Mucosa of descending colon (tissue), 3 donors: ENCODE data around the gene HEPHL1. TPM values are rescaled to one million over a fixed set of nuclear protein-coding genes. Genes with fewer than 3 reads are reported as not detected.

Experiments
- ATAC-seq: fragments of 200-7000 bp; cut with Tn5 transposase; one replicate; pipeline ENCODE4 v1.9.1; 2020; ENCODE audit warnings: mild to moderate bottlenecking, moderate library complexity
- DNase-seq, 3 donors: peaks; one replicate each; pipeline ENCODE4 v3.0.0-alpha.2; 2020
- H3K36me3 ChIP-seq: fragments of 200-600 bp; one replicate; pipeline ENCODE4 v1.8.0; 2021; ENCODE audit warnings: low read depth, mild to moderate bottlenecking
- H3K4me1 ChIP-seq: fragments of 200-600 bp; one replicate; pipeline ENCODE4 v1.8.0; 2021; ENCODE audit warnings: low read depth, mild to moderate bottlenecking
- H3K4me3 ChIP-seq: fragments of 200-600 bp; one replicate; pipeline ENCODE4 v1.8.0; 2021; ENCODE audit warnings: mild to moderate bottlenecking
- H3K9me3 ChIP-seq: fragments of 200-600 bp; one replicate; pipeline ENCODE4 v1.8.0; 2021; ENCODE audit warnings: mild to moderate bottlenecking
- intact Hi-C, 2 donors: fragments of 100-400 bp; cut with DNase I in 1 of 2; cut with micrococcal nuclease in 1 of 2; formaldehyde crosslinking; loops; one replicate each; pipeline versions ENCODE4 v1.11.0 to v1.11.1; 2022; cut with DNase I, micrococcal nuclease
- total RNA-seq, 3 donors: library from RNA; stranded (reverse); fragmentation: NEBNext Ultra II Directional in 2 of 3; extraction: Animal tissue kit (Norgen Biotek cat#: 25700) in 2 of 3; gene quantifications; one replicate each; pipeline versions ENCODE4 v1.2.1 to v1.2.4, GENCODE V29; 2021 to 2023
- TF ChIP-seq, protein P1 (sequence below): fragments of 200-600 bp; IDR thresholded peaks from one replicate; pipeline ENCODE4 v1.8.0; 2022; ENCODE audit warnings: antibody characterized with exemption, mild to moderate bottlenecking
- donor health status: DM: no; HTN: no; CAD: no; lungs with moderate emphysema.
- donor health status: DM: no; HTN: no; CAD: no.
- donor health status: DM: no; HTN: yes; CAD: no.

HEPHL1 gene
- total RNA-seq, 3 donors from 2014 or later: 0.06 TPM; not detected in 2

DNA sequence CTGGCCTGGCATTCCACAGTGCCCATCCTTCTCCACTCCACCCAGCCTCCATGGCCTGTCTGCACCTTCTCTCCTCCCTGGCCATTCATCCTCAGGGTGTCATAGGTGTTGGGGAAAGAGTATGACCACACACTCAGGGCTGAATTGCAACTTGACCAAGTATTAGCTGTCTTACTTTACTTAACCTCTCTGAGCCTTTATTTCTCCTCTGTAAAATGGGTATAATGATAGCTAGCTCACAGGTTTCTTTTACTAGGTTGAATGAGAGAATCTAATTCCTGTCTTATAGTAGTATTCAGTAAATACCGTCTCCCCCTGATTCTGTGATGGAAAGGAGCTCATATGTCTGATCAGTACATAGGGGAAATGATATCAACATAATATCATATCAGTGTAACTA is 123.5 kb downstream of the HEPHL1 start:
- TF ChIP-seq, protein P1, sequence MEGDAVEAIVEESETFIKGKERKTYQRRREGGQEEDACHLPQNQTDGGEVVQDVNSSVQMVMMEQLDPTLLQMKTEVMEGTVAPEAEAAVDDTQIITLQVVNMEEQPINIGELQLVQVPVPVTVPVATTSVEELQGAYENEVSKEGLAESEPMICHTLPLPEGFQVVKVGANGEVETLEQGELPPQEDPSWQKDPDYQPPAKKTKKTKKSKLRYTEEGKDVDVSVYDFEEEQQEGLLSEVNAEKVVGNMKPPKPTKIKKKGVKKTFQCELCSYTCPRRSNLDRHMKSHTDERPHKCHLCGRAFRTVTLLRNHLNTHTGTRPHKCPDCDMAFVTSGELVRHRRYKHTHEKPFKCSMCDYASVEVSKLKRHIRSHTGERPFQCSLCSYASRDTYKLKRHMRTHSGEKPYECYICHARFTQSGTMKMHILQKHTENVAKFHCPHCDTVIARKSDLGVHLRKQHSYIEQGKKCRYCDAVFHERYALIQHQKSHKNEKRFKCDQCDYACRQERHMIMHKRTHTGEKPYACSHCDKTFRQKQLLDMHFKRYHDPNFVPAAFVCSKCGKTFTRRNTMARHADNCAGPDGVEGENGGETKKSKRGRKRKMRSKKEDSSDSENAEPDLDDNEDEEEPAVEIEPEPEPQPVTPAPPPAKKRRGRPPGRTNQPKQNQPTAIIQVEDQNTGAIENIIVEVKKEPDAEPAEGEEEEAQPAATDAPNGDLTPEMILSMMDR: no peak
- no peaks in the 10 kb centered on the region for H3K36me3 ChIP-seq
- no peaks in the 10 kb centered on the region for H3K9me3 ChIP-seq
- intact Hi-C loops: no loop called here
- DNase-seq (no peak), ATAC-seq (no peak)
- H3K4me3 ChIP-seq: no peak overlapping the region
- peaks cover 5% of the 10 kb centered on the region for H3K4me1 ChIP-seq

DNA sequence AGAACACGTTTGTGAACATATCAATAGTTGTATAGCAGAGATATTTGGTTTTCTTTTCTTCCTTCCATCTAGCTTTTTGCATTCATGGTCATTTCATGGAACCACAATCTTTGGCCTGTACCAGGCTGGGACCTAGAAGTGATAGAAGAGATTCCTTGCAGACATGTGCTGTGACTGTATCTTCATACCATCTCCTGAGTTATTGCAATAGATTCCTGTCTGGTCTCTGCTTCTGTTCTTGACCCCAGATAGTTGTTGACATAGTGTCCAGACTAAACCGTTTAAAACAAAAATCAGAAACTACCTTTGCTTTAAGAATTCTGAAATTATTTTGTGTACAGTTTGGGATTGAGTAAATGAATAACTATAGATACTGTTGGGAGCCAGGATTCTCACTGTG is 124.3 kb downstream of the HEPHL1 start:
- no peak overlapping the region for H3K4me3 ChIP-seq
- H3K4me1 ChIP-seq: no peaks in the 10 kb centered on the region
- ATAC-seq: no peak
- no peaks in the 10 kb centered on the region for H3K36me3 ChIP-seq
- no peaks in the 10 kb centered on the region for H3K9me3 ChIP-seq
- intact Hi-C loops: no loop called here
- DNase-seq: no peak
- TF ChIP-seq, protein P1: no peak

DNA sequence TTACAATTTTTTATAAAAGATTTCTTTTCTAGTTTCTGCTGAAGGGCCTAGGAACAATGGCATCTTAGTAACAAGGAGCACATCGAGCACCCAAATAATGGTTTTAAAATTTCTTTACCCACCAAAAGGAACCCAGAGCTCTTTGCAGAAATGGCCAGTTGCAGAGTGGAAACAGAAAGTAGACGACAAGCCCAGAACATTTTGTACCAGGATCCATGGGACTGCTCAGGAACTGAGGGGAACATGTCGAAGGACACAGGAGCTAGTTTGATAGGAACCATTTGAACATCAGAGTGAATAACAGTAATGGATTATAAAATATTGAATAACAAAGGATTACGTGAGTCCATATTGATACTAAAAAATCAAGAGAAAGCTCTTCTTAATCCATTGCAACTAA is 124.8 kb downstream of the HEPHL1 start:
- intact Hi-C loops: no loop called here
- no peaks in the 10 kb centered on the region for H3K36me3 ChIP-seq
- ATAC-seq: no peak
- TF ChIP-seq, protein P1: no peak
- H3K4me3 ChIP-seq: no peak overlapping the region
- no peak for DNase-seq
- H3K4me1 ChIP-seq: no peaks in the 10 kb centered on the region
- no peaks in the 10 kb centered on the region for H3K9me3 ChIP-seq

DNA sequence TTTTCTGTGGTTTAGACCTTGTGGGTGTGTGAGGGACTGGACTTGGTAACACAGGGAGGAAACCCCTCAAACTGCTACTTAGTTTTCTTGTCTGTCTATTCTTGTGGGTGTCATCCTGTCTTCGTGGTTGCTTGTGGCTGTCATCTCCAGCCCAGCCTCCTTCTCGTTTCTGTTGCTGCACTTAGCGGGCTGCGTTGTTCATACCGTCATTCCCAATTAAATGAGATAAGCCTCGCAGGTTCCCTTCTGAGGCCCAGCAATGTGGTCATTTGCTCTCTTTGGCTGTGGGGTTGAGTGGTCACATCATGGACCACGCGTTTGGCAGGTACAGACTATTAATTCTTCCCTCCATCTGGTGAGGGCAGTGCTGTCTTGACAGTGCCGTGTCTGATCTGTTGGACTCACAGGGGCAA is 126.3 kb downstream of the HEPHL1 start:
- DNase-seq (no peak), ATAC-seq (no peak)
- Histone ChIP-seq H3K9me3 (no peaks in the 10 kb centered on the region), H3K4me3 (no peak overlapping the region), H3K4me1 (no peaks in the 10 kb centered on the region), H3K36me3 (no peaks in the 10 kb centered on the region)
- intact Hi-C loops: no loop called here
- TF ChIP-seq, protein P1: no peak

DNA sequence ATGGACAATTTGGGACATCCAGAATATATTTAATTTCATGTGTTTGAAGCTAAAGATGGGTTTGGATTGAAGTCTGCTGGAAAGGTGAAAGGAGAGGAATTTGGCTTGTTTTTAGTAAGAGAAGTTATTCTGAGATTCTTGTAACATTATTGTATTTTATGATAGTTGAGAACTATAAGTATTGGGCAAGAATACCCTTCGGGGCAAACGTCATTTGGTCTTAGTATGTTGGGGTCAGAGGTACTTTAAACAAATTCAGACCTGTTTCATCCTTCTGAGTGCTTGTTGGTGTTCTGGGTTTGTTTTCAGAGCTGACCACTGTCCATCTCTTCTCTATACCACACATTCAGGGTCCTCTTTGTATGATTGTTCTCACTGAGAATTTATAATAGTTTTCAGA is 127.0 kb downstream of the HEPHL1 start:
- TF ChIP-seq, protein P1: no peak
- DNase-seq (no peak), ATAC-seq (no peak)
- Histone ChIP-seq H3K4me1 (no peaks in the 10 kb centered on the region), H3K4me3 (no peak overlapping the region), H3K36me3 (no peaks in the 10 kb centered on the region), H3K9me3 (no peaks in the 10 kb centered on the region)
- intact Hi-C loops: no loop called here

DNA sequence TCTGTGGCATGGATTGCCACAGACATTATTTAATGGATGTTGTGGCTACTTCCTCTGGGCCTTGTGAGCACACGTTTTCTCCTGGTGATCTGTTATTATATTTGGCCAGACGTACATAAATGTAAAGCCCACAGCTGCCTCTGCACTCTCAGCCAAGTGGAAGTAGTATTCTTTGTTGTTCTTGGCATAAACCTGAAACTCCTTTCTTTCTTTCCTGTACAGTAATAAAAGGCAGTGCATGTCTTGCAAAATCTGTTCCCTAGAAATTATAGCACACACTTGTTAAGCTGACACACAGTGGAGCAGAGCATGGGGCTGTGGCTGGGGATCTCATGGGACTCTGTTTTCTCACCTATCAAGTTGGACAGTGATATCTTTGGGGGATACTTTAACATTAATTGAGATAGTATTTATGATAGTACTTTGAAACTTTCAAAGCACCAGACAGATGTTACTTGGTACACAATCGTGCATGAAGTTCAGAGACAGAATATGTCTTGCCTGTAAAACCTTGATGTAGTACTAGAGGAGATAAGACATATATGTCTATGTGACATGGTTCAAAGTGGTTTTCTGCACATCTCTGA is 128.4 kb downstream of the HEPHL1 start:
- DNase-seq: no peak

More for the DNA sequence above, 128.4 kb downstream of the HEPHL1 start:
- ATAC-seq: peak; percentile 53
- TF ChIP-seq, protein P1: no peak
- H3K4me3 ChIP-seq: no peak overlapping the region
- H3K9me3 ChIP-seq: no peaks in the 10 kb centered on the region
- intact Hi-C loops: no loop called here
- H3K4me1 ChIP-seq: no peaks in the 10 kb centered on the region
- H3K36me3 ChIP-seq: no peaks in the 10 kb centered on the region
